ENCODE results near the gene VDAC1. TPM values are rescaled to one million over a fixed set of nuclear protein-coding genes. Genes with fewer than 3 reads are reported as not detected.
"Not testable (repeated sequence)": the region's sequence is repeated elsewhere in the genome, so short reads cannot be mapped to it uniquely, and the experiment has no call there.

The VDAC1 gene
- total RNA-seq, 1 donor from 2014 or later, result 132 TPM

GRCh38 chr5:133978943-133979342, 25.8 kb downstream of the VDAC1 start:
- Mint-ChIP-seq H3K36me3 (ENCODE audit: unreplicated experiment) (peaks cover 3% of the 10 kb centered on the region), H3K9me3 (ENCODE audit: unreplicated experiment) (no peaks in the 10 kb centered on the region), H3K27me3 (ENCODE audit: unreplicated experiment) (no peaks in the 10 kb centered on the region), H3K4me3 (ENCODE audit: unreplicated experiment) (no peak overlapping the region), H3K4me1 (ENCODE audit: low read depth, unreplicated experiment) (peaks cover 5% of the 10 kb centered on the region), H3K27ac (ENCODE audit: unreplicated experiment) (no peak overlapping the region)
- TF ChIP-seq CTCF (IDR thresholded peaks at IDR 0.05; ENCODE audit: partially characterized antibody, unreplicated experiment), result no peak
- no peak for DNase-seq

- no peaks in the 10 kb centered on the region for H3K36me3 Mint-ChIP-seq (ENCODE audit: unreplicated experiment)
- TF ChIP-seq CTCF (IDR thresholded peaks at IDR 0.05; ENCODE audit: partially characterized antibody, unreplicated experiment), result no peak
- H3K27ac Mint-ChIP-seq (ENCODE audit: unreplicated experiment), result no peak overlapping the region
- H3K9me3 Mint-ChIP-seq (ENCODE audit: unreplicated experiment), result no peaks in the 10 kb centered on the region
- peaks cover 1% of the 10 kb centered on the region for H3K27me3 Mint-ChIP-seq (ENCODE audit: unreplicated experiment)
- no peak for DNase-seq
- H3K4me3 Mint-ChIP-seq (ENCODE audit: unreplicated experiment), result no peak overlapping the region
- H3K4me1 Mint-ChIP-seq (ENCODE audit: low read depth, unreplicated experiment), result peaks cover 5% of the 10 kb centered on the region
Observed at GRCh38 chr5:133977858-133978257, 26.9 kb downstream of the VDAC1 start.

DNA sequence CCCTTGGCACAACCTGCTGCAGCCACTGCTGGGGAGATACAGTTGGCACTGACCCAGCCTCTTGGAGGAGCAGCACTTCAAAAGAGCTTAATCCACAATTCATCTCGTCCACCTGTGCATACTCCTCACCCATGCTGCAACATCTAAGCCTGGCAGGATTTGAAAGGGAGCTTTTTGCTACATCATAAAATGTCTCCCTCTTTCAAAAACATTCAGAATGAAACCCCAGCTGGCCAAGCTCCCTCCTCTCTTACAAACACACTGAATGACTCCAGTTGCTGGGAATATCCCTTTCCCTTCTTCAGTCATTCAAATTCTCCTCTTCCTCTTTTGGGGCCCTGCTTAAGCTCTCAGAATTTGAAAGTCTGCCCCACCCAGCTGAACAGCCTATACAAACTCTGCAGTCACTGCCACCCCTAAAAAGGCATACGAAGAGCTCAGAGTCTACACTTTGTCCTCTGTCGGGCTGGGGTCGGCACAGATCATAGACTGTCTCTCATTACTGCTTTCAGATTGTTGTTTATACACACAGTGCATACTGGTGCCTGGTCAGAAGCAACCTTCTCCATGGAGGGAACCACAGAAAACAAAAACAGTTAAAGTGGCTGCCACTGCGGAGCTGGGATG, 27.5 kb downstream of the VDAC1 start:
- H3K9me3 Mint-ChIP-seq (ENCODE audit: unreplicated experiment), result no peaks in the 10 kb centered on the region
- H3K27ac Mint-ChIP-seq (ENCODE audit: unreplicated experiment), result no peak overlapping the region
- no peak for TF ChIP-seq CTCF (IDR thresholded peaks at IDR 0.05; ENCODE audit: partially characterized antibody, unreplicated experiment)
- peaks cover 5% of the 10 kb centered on the region for H3K4me1 Mint-ChIP-seq (ENCODE audit: low read depth, unreplicated experiment)
- no peak overlapping the region for H3K4me3 Mint-ChIP-seq (ENCODE audit: unreplicated experiment)
- no peak for DNase-seq
- H3K27me3 Mint-ChIP-seq (ENCODE audit: unreplicated experiment), result peaks cover 1% of the 10 kb centered on the region
- no peaks in the 10 kb centered on the region for H3K36me3 Mint-ChIP-seq (ENCODE audit: unreplicated experiment)

DNA sequence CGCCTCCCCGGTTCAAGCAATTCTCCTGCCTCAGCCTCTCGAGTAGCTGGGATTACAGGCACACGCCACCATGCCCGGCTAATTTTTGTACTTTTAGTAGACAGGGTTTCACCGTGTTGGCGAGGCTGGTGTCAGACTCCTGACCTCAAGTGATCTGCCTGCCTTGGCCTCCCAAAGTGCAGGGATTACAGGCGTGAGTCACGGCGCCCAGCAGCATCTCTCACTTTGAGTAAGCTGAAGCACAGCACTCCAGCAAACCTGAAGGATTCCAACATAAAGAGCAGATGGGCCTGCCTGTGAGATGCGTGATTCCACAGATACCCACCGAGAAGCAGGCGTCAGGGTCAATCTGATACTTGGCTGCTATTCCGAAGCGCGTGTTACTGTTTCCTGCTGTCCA, 29.2 kb downstream of the VDAC1 start:
- not testable (repeated sequence) for H3K27ac Mint-ChIP-seq (ENCODE audit: unreplicated experiment); H3K27me3 Mint-ChIP-seq (ENCODE audit: unreplicated experiment); H3K36me3 Mint-ChIP-seq (ENCODE audit: unreplicated experiment); H3K9me3 Mint-ChIP-seq (ENCODE audit: unreplicated experiment); DNase-seq; H3K4me1 Mint-ChIP-seq (ENCODE audit: low read depth, unreplicated experiment); H3K4me3 Mint-ChIP-seq (ENCODE audit: unreplicated experiment)

DNA sequence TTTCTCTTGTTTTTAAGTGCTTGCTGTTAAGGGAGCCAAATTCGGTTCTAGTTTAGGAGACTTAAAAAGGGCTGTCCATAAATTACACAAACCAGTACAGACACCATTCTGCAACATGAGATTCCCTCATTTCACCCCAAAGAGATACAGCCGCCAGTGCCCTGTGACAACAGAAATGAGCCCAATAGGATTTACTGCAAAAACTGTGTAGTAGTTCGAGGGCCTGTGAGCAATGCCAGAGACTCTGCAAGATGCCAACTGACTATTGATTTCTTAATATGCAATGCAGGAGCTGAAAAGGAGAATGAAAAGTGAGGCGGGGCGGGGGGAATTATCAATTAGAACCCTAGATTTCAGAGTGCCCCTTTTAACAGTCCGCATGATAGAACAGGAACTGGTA, 30.6 kb downstream of the VDAC1 start:
- Mint-ChIP-seq H3K36me3 (ENCODE audit: unreplicated experiment) (no peaks in the 10 kb centered on the region), H3K4me3 (ENCODE audit: unreplicated experiment) (no peak overlapping the region), H3K27ac (ENCODE audit: unreplicated experiment) (no peak overlapping the region), H3K27me3 (ENCODE audit: unreplicated experiment) (peaks cover 1% of the 10 kb centered on the region), H3K4me1 (ENCODE audit: low read depth, unreplicated experiment) (peaks cover 4% of the 10 kb centered on the region), H3K9me3 (ENCODE audit: unreplicated experiment) (no peaks in the 10 kb centered on the region)
- no peak for TF ChIP-seq CTCF (IDR thresholded peaks at IDR 0.05; ENCODE audit: partially characterized antibody, unreplicated experiment)
- DNase-seq, result no peak
